NCI-H1105 treated with DMSO at 0.1 percent for 48 hours (cell line): ENCODE results near the gene TRMT112.
A peak's percentile ranks its signal among the peaks of the same experiment; 100 is the strongest.

Experiments used
- DNase-seq: peaks from one replicate; lab custom pipeline; 2025; lab: John Stamatoyannopoulos, UW

TRMT112 gene

DNA sequence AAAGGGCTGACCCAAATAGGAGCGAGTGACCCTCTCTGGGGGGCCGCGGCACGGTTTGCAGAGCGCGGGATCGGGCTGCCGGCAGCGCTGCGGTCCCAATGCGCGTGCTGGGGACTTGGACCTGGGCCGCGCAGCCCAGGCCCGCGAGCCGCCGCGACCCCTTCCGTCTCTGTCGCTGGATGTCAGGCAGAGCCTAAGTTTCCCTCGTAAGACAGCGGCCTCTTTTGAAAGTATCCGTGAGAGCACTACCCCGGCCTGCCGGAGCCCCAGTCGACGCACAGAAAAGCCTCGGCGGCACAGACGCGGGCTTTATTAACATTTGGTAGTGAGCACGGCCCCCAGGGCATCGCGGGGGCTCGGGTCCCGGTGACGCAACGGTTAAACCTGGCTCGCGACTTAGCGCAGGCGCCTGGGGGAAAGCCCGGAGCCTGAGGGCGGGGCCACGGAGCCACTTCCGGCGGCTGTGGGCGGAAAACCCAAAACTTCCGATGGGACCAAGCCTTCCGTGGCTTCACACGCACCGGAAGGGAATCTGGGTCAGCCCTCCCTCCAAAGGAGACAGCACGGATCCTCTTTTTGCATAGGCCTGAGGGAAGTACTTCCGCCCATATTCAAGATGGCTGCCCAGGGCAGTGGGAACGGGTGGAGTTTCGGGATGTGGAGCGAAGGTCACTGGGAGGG, 47.7 kb downstream of the TRMT112 start:
- DNase-seq: peak; percentile 99

DNA sequence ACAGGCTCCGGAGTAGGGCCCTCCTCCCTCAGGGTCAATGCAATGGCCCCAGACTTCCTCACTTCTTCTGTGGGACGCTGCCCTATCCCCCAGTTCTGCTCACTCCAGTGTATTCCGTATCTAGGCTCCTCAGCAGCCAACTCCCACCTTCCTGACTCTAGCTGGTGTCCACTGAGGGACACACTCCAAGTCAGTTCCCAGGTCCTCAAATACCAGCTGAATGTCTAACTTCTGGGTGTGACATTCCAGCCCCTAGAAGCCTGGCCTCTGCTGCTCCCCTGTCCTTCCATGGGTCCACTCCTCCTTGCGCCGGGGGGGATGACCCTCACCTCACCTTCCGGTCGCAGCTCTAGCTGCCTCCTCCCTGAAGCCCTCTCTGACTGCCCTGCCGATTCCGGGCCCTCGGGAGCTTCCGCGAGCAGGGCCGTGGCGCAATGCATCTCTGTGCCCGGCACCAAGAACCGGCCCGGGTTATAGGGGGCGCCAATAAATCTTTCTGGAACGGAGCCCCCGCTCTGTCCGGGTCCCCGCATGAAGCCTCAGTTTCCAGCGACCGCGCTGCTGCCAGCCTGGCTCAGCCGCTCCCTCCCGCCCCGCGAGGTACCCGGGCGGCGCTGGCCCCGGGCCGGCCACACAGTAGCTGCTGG, 48.3 kb downstream of the TRMT112 start:
- DNase-seq: no peak

DNA sequence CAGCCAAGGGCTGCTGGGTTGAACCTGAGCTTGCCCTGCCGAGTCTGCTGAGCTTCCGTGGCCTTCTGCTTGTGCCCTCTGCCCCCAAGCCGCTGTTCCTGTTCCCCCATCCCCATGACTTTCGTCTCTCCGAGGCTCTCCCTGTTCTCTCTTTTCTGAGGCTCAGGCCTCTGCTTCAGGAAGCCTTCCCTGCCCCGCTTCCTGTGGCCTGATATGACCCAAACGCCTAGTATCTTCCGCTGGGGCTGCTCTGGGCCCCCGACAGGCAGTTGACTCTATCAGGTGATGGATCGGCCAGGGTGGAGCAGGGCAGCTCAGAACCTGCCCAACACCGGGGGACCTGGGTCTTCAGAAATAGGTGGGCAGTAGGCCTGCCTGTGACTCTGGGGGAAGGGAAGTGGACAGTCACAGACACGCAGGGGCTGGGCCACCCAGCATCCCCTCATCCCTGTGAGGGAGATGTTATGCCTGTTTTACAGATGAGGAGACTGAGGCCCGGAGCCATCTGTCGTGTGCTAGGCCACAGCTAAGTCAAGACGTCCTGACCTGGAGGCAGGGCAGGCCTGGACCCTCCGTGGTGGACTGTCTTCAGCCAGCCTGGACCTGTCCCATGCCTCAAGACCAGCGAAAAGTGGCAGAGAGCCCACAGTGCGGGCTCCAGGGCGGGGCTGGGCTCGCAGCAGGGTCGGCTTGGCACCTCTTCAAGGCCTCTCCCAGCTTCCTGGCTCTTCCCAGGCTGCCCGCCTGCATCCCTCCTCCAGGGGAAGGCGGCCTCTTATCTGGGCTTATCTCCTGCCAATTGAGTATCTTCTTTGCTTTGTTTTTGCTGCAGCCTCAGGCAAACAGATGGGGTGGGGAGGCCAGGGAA, 49.1 kb downstream of the TRMT112 start:
- DNase-seq: peak; percentile 6

DNA sequence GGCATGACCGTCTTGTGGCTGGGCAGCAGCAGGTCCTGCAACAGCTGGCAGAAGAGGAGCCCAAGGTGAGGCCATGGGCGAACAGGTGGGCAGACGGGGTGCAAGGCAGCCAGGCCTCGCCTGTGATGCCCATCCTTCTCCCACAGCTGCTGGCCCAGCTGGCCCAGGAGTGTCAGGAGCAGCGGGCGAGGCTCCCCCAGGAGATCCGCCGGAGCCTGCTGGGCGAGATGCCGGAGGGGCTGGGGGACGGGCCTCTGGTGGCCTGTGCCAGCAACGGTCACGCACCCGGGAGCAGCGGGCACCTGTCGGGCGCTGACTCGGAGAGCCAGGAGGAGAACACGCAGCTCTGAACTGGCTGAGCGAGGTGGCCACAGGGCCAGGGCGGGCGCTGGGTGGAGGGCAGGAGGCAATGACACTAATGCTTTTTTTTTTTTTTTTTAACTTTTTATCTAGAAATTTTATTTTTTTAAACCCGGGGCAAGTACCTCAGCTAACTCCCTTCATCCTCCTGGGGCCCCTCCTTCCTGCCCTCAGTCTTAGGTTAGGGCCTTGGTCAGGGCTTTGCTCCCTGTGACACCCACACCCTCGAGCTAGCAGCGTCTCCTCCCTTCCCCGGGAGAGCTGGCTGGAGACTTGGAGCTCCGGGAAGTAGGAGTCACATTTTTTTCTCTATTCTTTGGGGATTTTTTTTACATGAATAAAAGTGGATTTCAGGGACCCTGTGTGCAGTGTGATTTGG, 50.0 kb downstream of the TRMT112 start:
- DNase-seq: no peak
